ENCODE measurements around the gene ARID1B.

The ARID1B gene

GRCh38 chr6:156918647-156919046 lies 141.5 kb downstream of the ARID1B start:
- H3K4me1 ChIP-seq, result peaks cover 19% of the 10 kb centered on the region
- no peak overlapping the region for H3K4me3 ChIP-seq (ENCODE audit: low read depth, low read length)
- no peak overlapping the region for H3K4me2 ChIP-seq (ENCODE audit: low read length)
- peak overlapping the region; percentile 8 for H3K27ac ChIP-seq
- no peak overlapping the region for H3K9ac ChIP-seq
- no peak overlapping the region for H2AFZ ChIP-seq
- H3K36me3 ChIP-seq (ENCODE audit: control insufficient read depth, insufficient read depth, low read length), result no peaks in the 10 kb centered on the region
- H3K27me3 ChIP-seq (ENCODE audit: control insufficient read depth, insufficient read depth, low read length), result no peaks in the 10 kb centered on the region
- TF ChIP-seq CTCF (IDR thresholded peaks at IDR 0.05), result no peak
- H3K9me3 ChIP-seq (ENCODE audit: control insufficient read depth, low read length), result no peaks in the 10 kb centered on the region
- H3K79me2 ChIP-seq, result peaks cover 28% of the 10 kb centered on the region

GRCh38 chr6:156919370-156919769 lies 142.2 kb downstream of the ARID1B start:
- Histone ChIP-seq H3K4me2 (ENCODE audit: low read length) (no peak overlapping the region), H3K4me1 (peaks cover 19% of the 10 kb centered on the region), H3K9ac (no peak overlapping the region), H3K27me3 (ENCODE audit: control insufficient read depth, insufficient read depth, low read length) (no peaks in the 10 kb centered on the region), H3K4me3 (ENCODE audit: low read depth, low read length) (no peak overlapping the region), H3K9me3 (ENCODE audit: control insufficient read depth, low read length) (no peaks in the 10 kb centered on the region), H3K27ac (no peak overlapping the region), H2AFZ (no peak overlapping the region), H3K79me2 (peaks cover 35% of the 10 kb centered on the region), H3K36me3 (ENCODE audit: control insufficient read depth, insufficient read depth, low read length) (no peaks in the 10 kb centered on the region)
- TF ChIP-seq CTCF (IDR thresholded peaks at IDR 0.05), result no peak

GRCh38 chr6:156919814-156920369 lies 142.7 kb downstream of the ARID1B start:
- no peaks in the 10 kb centered on the region for H3K27me3 ChIP-seq (ENCODE audit: control insufficient read depth, insufficient read depth, low read length)
- H3K4me2 ChIP-seq (ENCODE audit: low read length), result peak overlapping the region; percentile 23
- peaks cover 19% of the 10 kb centered on the region for H3K4me1 ChIP-seq
- H3K27ac ChIP-seq, result no peak overlapping the region
- no peaks in the 10 kb centered on the region for H3K9me3 ChIP-seq (ENCODE audit: control insufficient read depth, low read length)
- TF ChIP-seq CTCF (IDR thresholded peaks at IDR 0.05), result no peak
- no peak overlapping the region for H3K9ac ChIP-seq
- H2AFZ ChIP-seq, result no peak overlapping the region
- H3K79me2 ChIP-seq, result peaks cover 37% of the 10 kb centered on the region
- H3K36me3 ChIP-seq (ENCODE audit: control insufficient read depth, insufficient read depth, low read length), result no peaks in the 10 kb centered on the region
- H3K4me3 ChIP-seq (ENCODE audit: low read depth, low read length), result no peak overlapping the region

- Histone ChIP-seq H3K9ac (no peak overlapping the region), H3K9me3 (ENCODE audit: control insufficient read depth, low read length) (no peaks in the 10 kb centered on the region), H3K4me3 (ENCODE audit: low read depth, low read length) (no peak overlapping the region), H3K27me3 (ENCODE audit: control insufficient read depth, insufficient read depth, low read length) (no peaks in the 10 kb centered on the region), H3K4me1 (peaks cover 28% of the 10 kb centered on the region), H3K36me3 (ENCODE audit: control insufficient read depth, insufficient read depth, low read length) (no peaks in the 10 kb centered on the region), H3K27ac (no peak overlapping the region), H2AFZ (no peak overlapping the region), H3K4me2 (ENCODE audit: low read length) (no peak overlapping the region), H3K79me2 (peaks cover 73% of the 10 kb centered on the region)
- TF ChIP-seq CTCF (IDR thresholded peaks at IDR 0.05), result no peak
Observed at GRCh38 chr6:156924246-156924645, 147.1 kb downstream of the ARID1B start.

GRCh38 chr6:156925026-156925425 lies 147.8 kb downstream of the ARID1B start:
- no peak for TF ChIP-seq CTCF (IDR thresholded peaks at IDR 0.05)
- no peak overlapping the region for H3K4me2 ChIP-seq (ENCODE audit: low read length)
- H3K36me3 ChIP-seq (ENCODE audit: control insufficient read depth, insufficient read depth, low read length), result no peaks in the 10 kb centered on the region
- no peak overlapping the region for H2AFZ ChIP-seq
- no peak overlapping the region for H3K9ac ChIP-seq
- H3K9me3 ChIP-seq (ENCODE audit: control insufficient read depth, low read length), result no peaks in the 10 kb centered on the region
- H3K27ac ChIP-seq, result no peak overlapping the region
- peaks cover 71% of the 10 kb centered on the region for H3K79me2 ChIP-seq
- no peak overlapping the region for H3K4me3 ChIP-seq (ENCODE audit: low read depth, low read length)
- peaks cover 24% of the 10 kb centered on the region for H3K4me1 ChIP-seq
- no peaks in the 10 kb centered on the region for H3K27me3 ChIP-seq (ENCODE audit: control insufficient read depth, insufficient read depth, low read length)
